HG03097 (cell line): ENCODE data around the gene ALDH3A1.

Experiments
- ATAC-seq: cut with Tn5 transposase; IDR thresholded peaks from one replicate; pipeline ENCODE4 v1.9.1; 2021; ENCODE audit not compliant: unreplicated experiment, low FRiP score

ALDH3A1 gene

GRCh38 chr17:19760746-19761145 lies 12.6 kb upstream of the ALDH3A1 start:
- ATAC-seq, result no peak

DNA sequence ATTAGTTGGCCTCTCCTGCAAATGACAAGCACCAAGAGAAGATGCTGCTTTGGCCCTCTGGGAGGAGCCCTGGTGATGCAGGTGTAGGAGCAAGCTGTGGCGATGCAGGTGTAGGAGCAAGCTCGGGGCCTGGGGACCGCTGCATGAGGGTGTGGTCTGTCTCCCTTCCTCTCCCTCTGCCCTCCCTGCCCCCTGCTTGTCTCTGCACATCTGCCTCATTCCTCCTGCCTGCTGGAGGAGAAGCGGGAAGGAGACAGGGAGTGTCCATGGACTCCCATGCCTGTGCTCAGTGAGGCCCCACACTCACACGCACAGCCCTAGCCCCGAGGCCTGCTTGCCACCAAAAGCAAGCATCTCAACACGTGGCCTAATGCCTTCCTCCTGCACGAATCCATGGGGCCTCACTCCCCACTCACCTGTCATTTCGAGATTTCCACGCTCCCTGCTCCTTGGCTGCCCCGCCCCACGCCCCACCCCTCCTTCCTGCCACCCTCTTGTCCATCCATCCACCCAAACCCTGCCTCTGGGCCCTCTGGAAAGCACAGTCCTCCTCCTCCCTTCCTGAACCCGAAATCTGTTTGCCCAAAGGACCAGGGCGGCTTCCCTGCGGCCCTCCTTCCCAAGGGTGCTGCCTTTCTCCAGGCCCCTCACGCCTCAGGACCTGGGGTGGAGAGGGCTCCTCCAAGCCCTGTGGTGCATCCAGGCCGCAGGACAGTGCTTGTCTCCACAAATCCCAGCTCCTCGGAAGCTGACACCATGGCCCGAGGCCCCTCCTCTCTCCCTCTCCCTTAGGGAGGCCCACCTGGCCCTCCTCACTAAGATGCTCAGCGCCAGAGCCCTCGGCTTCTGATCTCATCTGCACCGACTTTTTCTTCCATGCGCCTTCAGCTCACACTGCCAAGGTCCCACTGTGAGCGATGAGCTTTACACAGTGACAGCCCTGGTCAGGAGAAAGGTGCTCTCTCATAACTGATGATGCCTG lies 11.8 kb upstream of the ALDH3A1 start:
- ATAC-seq, result no peak

DNA sequence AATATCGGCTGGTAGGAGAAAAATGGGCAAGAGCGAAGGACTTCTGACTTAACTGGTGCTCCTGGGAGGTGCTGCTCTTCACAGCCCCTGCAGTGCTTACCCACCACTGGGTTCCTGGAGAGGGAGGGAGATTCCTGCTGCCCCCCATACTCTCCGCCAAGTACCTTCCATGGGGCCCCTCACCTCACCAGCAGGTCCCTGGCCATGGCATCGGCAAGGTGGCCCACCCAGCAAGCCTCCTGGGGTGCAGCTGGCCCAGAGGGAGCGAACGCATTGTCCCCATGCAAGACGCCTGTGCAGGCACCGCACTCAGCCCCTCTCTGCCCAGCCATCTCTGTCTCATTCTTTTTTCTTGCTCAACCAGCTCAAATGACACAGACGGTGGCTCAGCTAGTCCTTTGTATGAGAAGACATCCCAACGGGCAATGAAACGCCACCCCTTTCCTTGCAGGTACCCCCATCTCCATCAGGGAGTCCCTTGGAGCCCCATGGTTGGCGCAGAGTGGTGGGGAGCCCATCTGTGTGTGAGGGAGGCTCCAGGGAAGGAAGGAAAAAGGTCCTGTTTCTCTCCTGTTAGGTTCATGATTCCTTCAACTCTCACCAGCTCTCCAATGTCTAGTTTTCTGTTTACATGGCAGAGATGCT lies 9.6 kb upstream of the ALDH3A1 start:
- ATAC-seq, result no peak

DNA sequence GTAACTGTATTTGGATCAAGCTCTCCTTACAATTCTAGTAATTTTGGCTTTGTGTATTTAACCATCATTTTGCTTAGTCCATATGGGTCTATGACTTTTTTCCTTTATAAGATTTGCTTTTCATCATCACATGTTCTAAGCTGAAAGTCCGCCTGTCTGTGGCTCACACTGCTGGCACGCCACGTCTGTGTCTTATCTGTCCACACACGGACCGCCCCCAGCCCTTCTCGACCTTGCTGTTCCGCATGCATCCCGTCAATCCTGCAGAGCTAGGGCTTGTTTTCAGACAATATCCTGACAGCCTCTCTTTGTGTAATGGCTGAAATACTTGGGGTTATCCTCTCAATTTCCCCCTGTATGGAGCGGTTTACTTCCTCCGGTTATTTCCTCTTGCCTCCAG lies 8.4 kb upstream of the ALDH3A1 start:
- no peak for ATAC-seq

GRCh38 chr17:19755821-19756510 lies 7.9 kb upstream of the ALDH3A1 start:
- ATAC-seq, result no peak

DNA sequence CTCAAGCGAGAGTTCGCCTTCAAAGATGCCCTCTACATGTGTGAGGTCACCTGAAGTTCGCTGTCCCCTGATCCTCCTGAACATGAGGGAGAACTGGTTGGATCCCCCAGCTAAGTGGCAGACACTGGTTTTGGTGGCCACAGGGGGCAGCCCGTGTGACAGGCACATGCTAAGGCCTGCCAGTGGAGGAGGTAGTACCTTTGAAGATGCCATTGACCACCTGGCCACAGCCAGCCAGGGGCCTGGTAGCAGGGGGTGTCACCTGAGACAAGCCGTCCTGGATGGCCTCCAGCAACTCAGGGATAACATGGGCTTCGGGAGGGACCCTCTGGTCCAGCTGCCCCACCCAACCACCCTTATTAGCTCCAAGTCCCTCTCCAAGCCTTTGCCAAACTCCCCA lies 7.3 kb upstream of the ALDH3A1 start:
- ATAC-seq, result no peak

DNA sequence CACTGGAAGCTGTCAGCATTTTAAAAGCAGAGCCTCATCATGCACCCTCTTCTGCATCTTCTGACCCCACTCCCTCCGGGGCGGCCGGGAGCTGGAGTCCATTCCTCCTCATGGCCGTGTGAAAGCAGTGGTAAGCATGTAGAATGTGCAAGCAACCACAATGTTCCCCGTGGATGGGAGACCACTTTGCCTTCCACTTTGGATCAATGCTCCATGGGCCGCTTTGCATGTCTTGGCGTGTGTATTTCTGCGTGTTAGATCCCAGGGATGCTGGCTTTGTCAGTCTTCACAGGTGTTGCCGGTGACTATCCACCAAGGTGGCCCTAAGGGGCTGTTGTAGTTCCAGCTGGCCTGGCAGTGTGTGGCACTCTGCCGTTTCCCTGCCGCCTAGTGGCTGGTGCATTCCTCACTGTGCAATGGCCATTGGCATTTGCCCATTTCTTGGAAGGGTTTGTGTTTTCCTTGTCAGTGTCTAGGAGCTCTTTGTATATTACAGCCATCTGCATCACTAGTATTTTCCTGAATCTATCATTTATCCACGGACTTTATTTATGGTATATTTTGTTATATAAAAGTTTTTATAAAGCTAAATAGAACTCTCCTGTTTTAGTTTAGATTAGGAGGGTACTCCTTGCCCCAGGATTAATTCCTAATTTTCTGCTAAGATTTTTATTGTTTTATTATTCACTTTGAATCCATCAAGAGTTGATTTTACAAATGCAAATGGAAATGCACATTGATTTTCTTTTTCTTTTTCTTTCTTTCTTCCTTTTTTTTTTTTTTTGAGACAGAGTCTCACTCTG lies 5.8 kb upstream of the ALDH3A1 start:
- ATAC-seq, result no peak

- ATAC-seq, result no peak
Measured at GRCh38 chr17:19753051-19753509, 5.0 kb upstream of the ALDH3A1 start.

DNA sequence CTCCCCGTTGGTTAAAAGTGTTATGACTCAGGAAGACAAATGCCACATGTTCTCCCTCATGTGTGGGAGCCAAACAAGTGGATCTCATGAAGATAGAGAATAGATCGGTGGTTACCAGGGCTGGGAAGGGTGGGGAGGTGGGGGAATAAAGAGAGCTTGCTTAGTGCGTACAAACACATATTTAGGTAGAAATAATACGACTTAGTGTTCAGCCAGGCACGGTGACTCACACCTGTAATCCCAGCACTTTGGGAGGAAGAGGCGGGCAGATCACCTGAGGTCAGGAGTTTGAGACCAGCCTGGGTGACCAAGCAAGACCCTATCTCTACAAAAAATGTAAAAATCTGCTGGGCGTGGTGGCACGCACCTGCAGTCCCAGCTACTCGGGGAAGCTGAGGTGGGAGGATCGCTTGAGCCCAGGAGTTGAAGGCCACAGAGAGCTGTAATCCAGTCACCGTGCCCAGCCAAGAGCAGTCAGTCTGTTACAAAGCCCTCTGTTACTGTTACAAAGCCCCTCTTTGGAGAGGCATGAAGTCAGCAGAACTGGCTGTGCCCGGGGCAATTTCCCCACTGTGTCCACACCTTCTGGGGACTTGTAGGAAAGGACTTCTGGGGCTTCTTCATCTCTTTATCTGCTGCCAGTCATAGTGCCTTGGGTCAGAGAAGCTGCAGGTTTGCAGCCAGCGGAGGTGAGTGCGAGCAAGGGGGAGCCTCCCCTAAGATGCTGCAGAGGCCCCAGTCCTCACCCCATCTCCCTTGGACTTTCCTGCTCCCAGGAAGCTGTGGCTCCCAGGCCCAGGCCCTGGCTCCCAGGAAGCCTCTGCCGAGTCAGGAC lies 4.3 kb upstream of the ALDH3A1 start:
- no peak for ATAC-seq

DNA sequence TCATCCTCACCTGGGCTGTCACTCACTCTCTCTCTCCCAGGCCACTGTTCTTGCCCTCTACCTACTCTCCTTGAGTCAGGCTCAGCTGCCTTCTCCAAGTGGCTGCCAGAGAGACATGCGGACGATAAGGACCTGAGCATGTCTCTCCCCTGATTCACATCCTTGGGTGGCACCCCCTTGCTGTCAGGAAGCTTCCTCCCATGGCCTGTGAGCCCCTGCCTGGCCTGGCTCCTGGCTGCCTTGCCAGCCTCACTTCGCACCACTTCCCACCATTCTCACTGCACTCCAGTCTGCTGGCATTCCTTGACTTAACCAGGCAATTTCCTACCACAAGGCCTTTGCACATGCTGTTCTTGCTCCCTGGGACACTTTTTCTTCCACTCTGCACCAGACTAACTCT lies 2.7 kb upstream of the ALDH3A1 start:
- ATAC-seq, result no peak

- ATAC-seq, result no peak
Measured at GRCh38 chr17:19750020-19750572, 2.0 kb upstream of the ALDH3A1 start.

DNA sequence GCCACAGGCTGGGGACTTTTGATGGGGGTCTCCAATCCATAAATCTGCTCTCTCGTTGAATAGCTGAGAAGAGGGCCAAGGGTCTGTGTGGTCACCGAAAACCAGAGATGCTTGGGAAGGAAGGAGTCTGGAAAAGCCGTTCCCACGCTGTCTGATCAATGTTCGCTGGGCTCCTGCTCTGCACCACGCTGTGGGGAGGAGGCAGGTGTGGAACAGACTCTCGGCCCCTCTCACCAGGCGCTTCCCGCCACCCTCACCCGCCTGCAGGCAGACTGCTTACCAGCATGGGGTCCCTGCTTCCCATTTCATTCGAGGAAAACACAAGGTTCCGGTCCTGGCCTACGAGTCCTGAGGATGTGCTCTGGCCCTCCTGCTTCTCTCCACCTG lies 702 bp upstream of the ALDH3A1 start:
- ATAC-seq, result no peak

DNA sequence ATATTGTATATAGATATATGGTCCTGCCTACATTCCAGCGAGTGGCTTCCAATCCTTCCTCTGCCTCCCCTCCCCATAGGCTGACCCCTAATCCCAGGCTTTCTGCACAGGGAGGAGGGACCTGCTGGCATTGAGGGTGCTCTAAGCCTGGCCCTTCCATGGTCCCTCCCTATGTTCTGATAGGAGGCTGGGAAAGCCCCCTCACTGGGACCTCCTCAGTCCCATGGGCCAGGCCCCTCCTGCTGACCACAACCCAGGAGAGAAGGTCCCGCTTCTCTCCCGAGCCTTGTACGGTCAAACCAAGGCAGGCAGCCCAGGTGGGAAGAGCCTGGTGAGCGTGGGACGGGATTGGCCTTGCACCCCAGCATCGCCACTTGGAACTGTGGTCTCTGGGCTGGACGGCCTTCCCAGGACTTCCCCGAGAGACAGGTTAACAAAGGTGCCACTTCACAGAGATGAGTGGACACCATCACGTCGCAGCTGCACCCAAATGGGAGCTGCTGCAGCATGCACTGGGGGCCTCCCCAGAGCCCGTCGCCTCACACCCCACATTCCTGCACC lies 859 bp downstream of the ALDH3A1 start:
- no peak for ATAC-seq

DNA sequence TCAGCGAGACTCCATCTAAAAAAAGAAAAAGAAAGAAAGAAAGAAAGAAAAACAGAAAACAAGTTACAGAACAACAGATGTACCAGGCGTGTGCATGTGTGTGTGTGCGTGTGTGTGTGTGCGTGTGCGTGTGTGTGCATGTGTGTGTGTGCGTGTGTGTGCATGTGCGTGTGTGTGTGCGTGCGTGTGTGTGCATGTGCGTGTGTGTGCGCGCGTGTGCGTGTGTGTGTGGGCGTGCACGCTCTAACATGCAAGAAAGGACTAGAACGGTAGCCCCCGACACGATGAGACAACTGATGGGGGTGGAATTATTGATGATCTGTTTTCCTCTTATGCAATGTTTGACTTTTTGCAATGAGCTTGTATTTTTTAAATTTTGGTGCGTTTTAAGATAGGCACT lies 1.6 kb downstream of the ALDH3A1 start:
- no peak for ATAC-seq

GRCh38 chr17:19744922-19745757 lies 3.0 kb downstream of the ALDH3A1 start:
- ATAC-seq, result no peak

- no peak for ATAC-seq
Measured at GRCh38 chr17:19744492-19744891, 3.6 kb downstream of the ALDH3A1 start.

GRCh38 chr17:19743101-19744100 lies 4.7 kb downstream of the ALDH3A1 start:
- no peak for ATAC-seq
